Fibroblast of peridontal ligament (primary cell): ENCODE results near the gene TNRC6C.

ENCODE experiments used
- DNase-seq: peaks from one replicate; pipeline ENCODE4 v3.0.0-alpha.2; 2010; ENCODE audit errors: extremely low read depth

Gene TNRC6C

GRCh38 chr17:78154903-78155811 is 196.7 kb downstream of the TNRC6C start:
- DNase-seq, result no peak
